ENCODE results near the gene HAVCR1. TPM values are rescaled to one million over a fixed set of nuclear protein-coding genes. Genes with fewer than 3 reads are reported as not detected.

HAVCR1 gene
- total RNA-seq, 1 donor from 2014 or later, result not detected

- DNase-seq, result no peak
Measured at GRCh38 chr5:157068785-157069184, 9.9 kb upstream of the HAVCR1 start.

GRCh38 chr5:157068339-157068738, 9.4 kb upstream of the HAVCR1 start:
- Histone ChIP-seq H3K4me3 (no peak overlapping the region), H3K9me3 (no peaks in the 10 kb centered on the region), H3K36me3 (no peaks in the 10 kb centered on the region), H3K4me1 (no peaks in the 10 kb centered on the region), H3K27me3 (no peaks in the 10 kb centered on the region), H3K27ac (no peak overlapping the region)
- ATAC-seq (no peak), DNase-seq (no peak)
- intact Hi-C loops (cut with DNase I), result no loop called here
- TF ChIP-seq CTCF (IDR thresholded peaks at IDR 0.05), result no peak

More at GRCh38 chr5:157068785-157069184, 9.9 kb upstream of the HAVCR1 start:
- Histone ChIP-seq H3K27ac (no peak overlapping the region), H3K4me3 (no peak overlapping the region), H3K9me3 (no peaks in the 10 kb centered on the region), H3K27me3 (no peaks in the 10 kb centered on the region), H3K36me3 (no peaks in the 10 kb centered on the region), H3K4me1 (no peaks in the 10 kb centered on the region)
- TF ChIP-seq CTCF (IDR thresholded peaks at IDR 0.05), result no peak
- intact Hi-C loops (cut with DNase I), result no loop called here
- ATAC-seq, result no peak

DNA sequence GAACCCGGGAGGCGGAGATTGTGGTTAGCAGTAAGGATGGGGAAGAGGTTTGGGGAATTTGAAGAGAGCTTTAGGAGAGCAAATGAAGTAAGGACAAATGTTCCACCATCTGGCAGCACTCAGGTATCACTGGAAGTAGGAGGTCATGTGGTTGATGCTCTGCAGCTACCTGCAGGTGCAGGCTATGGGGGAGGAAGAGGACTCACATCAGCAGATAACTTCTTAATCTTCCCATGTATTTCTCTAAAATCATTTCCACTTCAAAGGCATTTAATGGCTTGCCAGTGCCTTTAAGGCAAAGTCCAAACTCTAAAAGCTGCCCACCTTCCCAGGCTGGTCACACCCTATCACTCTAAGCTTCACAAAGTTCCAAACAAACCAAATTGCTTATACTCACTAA, 8.1 kb upstream of the HAVCR1 start:
- Histone ChIP-seq H3K9me3 (no peaks in the 10 kb centered on the region), H3K4me3 (no peak overlapping the region), H3K4me1 (no peaks in the 10 kb centered on the region), H3K27me3 (no peaks in the 10 kb centered on the region), H3K27ac (no peak overlapping the region), H3K36me3 (no peaks in the 10 kb centered on the region)
- TF ChIP-seq CTCF (IDR thresholded peaks at IDR 0.05), result no peak
- intact Hi-C loops (cut with DNase I), result no loop called here
- DNase-seq, result no peak
- ATAC-seq, result peak; percentile 43

DNA sequence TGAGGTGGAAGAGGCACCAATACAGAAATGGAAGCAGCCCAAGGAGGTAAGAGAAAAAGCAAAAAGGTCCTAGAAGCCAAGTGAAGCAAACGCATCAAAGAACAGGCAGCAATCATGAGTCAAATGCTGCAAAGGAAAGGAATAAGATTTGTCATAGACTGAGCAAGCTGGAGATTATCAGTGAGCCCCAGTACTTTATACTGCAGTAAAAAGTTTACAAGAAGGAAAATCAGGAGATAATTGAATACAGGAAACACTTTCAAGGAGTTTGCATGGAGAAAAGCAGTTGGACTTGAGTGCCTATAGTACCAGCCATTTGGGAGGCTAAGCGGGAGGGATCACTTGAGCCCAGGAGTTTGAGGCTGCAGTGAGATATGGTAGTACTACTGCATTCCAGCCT, 7.2 kb upstream of the HAVCR1 start:
- Histone ChIP-seq H3K9me3 (no peaks in the 10 kb centered on the region), H3K27ac (no peak overlapping the region), H3K27me3 (no peaks in the 10 kb centered on the region), H3K4me1 (no peaks in the 10 kb centered on the region), H3K4me3 (no peak overlapping the region), H3K36me3 (no peaks in the 10 kb centered on the region)
- no peak for DNase-seq
- no peak for TF ChIP-seq CTCF (IDR thresholded peaks at IDR 0.05)
- ATAC-seq, result no peak
- intact Hi-C loops (cut with DNase I), result no loop called here

DNA sequence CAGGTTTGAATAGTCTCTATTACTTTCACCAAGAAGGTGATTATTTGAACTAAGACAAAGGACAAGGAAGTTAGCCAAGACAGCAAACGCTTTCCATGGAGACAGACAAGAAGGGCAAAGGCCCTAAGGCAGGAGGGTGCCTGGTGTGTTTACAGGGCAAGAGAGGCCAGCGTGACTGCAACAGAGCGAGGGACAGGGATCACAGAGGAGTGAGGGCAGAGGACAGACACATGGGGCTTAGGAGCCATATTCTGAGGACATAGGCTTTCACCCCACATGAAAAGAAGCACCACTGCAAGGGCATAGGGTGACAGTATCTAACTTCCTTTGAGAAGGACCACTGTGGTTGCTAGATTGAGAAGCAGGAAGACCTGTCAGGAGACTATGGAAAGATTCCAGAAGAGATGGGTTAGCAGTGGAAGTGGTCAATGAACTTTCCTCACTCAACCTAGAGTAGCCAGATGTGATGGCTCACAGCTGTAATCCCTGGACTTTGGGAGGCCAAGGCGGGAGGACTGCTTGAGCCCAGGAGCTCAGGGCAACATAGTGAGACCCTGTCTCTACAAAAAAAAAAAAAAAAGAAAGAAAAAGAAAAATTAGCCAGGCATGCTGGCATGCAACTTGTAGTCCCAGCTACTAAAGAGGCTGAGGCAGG, 5.0 kb upstream of the HAVCR1 start:
- ATAC-seq (no peak), DNase-seq (no peak)
- no peak for TF ChIP-seq CTCF (IDR thresholded peaks at IDR 0.05)
- Histone ChIP-seq H3K4me3 (no peak overlapping the region), H3K4me1 (no peaks in the 10 kb centered on the region), H3K36me3 (no peaks in the 10 kb centered on the region), H3K27ac (no peak overlapping the region), H3K27me3 (no peaks in the 10 kb centered on the region), H3K9me3 (no peaks in the 10 kb centered on the region)
- intact Hi-C loops (cut with DNase I), result no loop called here

DNA sequence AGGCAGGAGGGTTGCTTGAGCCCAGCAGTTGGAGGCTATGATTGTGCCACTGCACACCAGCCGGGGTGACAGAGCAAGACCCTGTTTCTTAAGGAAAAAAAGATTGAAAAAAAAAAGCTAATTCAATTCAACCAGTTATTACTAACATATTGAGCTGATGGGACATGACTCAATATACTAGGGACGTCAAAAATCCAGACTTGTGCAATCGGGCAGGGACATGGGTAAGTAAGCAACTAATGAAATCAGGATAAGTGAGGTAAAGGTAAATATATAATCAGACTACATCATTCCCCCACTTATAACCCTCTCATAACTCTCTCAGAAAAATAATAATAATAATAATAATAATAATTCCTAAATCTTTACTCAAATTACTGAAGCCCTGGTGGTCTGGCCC, 975 bp upstream of the HAVCR1 start:
- Histone ChIP-seq H3K4me3 (no peak overlapping the region), H3K27ac (no peak overlapping the region), H3K36me3 (no peaks in the 10 kb centered on the region), H3K9me3 (no peaks in the 10 kb centered on the region), H3K4me1 (no peaks in the 10 kb centered on the region), H3K27me3 (no peaks in the 10 kb centered on the region)
- no peak for DNase-seq
- TF ChIP-seq CTCF (IDR thresholded peaks at IDR 0.05), result no peak
- no peak for ATAC-seq
- intact Hi-C loops (cut with DNase I), result no loop called here
